GF-D8 (cell line): ENCODE results near the gene ADRM1.

Experiments used
- DNase-seq: peaks from one replicate; lab custom pipeline; 2025; lab: John Stamatoyannopoulos, UW

ADRM1 gene

DNA sequence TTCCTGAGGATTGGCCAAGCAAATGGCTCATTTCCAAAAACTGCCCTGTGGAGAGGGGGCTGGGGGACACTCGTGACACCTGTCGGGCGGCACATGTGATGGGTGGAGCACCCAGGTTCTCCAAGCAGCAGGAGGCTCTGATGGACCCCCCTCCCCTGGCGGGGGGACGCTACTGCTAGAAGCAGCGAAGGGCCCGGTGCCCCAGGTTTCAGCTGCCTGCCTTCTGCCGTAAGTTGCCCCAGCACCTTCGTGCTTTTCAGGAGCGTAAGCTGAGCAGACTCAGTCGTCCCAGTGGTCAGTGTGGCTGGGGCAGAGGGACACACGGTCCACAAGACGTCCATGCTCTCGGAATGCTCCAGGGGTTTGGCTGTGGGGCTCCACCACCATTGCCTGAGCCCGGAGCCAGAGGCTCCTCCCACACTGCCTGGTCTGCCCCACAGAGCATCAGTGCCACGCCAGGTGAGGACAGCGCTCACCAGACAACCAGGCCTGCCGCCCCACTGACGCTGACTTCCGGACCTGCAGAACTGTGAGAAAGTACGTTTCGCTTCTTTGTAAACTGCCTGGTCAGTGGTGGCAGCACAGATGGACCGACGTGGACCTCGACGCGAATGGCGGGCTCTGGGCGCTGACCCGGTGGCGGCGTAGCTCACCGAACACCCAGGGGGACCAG lies 4.1 kb upstream of the ADRM1 start:
- no peak for DNase-seq

DNA sequence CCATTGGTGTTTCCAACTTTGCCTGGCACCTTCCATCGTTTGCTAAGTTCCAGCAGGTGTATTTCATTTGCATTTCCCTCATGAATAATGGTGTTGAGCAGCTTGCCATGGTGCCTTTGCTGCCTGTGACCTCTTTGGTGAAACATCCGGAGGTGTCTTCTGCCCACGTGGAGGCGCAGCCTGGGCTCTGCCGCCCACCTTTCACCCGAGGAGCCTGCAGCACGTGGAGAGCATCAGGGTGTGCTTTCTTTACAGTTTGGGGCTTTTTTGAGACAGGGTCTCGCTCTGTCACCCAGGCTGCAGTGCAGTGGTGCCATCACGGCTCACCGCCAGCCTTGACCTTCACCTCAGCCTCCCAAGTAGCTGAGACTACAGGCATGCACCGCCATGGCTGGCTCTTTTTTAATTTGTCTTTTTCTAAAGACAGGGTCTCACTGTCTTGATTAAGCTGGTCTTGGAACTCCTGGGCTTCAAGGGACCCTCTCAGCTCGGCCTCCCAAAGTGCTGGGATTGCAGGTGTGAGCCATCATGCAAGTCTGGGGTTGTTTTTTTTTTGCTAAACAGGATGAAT lies 3.0 kb upstream of the ADRM1 start:
- no peak for DNase-seq

DNA sequence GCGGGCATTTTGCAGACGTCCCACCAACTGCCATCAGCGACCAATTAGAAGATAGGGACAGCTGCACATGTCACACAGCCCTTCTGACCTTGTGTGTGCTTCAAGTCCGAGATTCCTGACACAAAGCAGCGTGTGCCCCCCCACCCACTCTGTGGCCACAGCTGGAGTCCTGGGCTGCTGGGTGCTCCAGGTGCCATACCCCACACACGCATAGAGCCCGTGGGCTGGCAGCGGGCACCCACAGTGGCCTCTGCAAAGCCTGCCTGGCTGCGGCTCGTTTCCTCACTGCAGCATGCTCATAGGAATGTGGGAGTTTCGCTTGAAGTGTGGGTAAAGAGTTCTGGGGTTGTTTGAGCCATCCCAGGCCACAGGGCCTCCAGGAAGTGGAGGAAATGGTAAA lies 2.5 kb upstream of the ADRM1 start:
- DNase-seq = no peak

DNA sequence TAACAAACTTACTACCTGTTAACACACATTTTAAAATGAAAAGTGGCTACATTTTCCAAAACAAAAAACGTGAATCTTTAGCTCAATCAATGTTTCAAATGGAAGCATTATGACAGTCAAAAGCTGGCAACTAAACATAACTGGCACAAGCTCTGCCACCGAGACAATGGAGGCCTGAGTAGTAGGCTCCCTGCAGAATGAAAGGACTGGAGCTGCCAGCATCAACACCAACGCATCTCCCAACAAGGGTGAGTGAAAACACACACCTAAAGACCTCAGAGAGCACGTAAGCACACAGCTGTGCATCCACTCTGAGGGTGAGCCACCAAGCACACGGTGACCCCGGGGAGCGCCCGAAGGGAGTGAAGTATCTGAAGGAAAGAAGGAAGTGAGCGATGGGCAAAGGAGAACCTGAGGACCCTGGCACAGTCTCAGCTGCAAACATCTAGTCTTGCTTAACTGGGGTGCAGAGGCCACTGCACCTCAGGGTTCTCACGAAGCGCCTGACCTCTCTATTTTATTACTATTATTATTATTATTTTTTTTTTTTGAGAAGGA lies 1.6 kb upstream of the ADRM1 start:
- DNase-seq = no peak

DNA sequence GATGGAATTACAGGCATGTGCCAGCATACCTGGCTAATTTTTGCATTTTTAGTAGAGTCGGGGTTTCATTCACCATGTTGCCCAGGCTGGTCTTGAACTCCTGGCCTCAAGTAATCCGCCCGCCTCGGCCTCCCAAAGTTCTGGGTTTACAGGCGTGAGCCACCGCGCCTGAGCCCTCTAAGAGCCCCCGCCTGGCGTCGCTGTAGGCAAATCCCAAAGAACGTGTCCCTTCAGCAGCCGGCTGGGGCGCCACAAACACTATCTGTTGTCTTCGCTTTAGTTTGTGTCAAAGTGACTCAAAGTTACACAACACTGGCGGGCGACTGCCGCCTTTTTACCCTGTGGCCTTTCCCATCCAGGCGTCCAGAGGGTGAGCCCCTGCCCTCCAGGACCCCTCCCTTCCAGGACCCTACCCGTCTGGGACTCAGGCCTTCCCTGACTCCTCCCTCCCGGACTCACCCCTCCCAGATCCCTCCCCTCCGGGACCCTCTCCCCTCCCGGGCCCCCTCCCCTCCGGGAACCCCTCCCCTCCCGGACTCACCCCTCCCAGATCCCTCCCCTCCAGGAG lies 940 bp upstream of the ADRM1 start:
- DNase-seq = peak; percentile 89

DNA sequence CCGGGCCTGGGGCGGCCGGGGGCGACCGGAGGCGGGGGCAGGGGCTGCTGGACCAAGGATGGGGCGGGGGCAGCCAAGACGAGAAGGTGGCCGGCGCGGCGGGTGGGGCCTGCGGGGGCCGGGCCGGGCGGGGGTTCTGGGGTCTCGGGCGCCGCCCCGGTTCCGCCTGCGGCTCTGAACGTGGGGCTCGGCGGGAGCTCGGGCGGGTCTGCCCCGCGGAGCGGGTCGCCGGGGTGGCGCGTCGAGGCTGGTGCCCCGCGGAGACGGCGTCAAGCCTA lies 204 bp downstream of the ADRM1 start:
- DNase-seq = no peak

DNA sequence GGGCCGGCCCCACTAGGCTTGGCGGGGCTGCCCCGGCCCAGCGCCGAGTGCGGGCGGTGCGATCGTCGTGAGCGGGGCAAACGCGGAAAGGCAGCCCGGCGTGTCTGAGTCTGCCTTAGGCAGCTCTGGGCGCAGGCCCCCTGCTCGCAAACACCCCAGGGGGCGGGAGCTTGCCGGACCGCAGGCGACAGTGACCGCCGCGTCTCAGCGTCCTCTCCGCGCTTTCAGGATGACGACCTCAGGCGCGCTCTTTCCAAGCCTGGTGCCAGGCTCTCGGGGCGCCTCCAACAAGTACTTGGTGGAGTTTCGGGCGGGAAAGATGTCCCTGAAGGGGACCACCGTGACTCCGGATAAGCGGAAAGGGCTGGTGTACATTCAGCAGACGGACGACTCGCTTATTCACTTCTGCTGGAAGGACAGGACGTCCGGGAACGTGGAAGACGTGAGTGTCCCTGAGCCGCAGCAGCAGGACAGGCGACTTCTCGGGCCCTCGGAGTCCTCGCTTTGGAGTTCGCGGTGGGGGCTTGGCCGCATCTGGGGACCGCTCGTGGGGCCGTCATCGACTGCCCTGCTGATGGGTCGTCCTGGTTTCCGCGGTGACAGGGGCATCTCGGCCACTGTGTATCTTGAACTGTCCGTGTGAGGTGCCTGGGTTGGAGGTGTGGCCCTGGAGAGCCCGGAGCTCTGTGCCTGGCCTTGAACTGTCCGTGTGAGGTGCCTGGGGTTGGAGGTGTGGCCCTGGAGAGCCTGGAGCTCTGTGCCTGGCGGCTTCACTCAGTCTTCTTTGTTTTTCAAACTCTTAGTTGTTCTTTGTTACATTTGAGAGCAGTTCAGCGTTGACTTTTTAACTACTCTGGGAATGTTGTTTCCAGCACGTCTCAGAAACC lies 786 bp downstream of the ADRM1 start:
- DNase-seq = no peak

DNA sequence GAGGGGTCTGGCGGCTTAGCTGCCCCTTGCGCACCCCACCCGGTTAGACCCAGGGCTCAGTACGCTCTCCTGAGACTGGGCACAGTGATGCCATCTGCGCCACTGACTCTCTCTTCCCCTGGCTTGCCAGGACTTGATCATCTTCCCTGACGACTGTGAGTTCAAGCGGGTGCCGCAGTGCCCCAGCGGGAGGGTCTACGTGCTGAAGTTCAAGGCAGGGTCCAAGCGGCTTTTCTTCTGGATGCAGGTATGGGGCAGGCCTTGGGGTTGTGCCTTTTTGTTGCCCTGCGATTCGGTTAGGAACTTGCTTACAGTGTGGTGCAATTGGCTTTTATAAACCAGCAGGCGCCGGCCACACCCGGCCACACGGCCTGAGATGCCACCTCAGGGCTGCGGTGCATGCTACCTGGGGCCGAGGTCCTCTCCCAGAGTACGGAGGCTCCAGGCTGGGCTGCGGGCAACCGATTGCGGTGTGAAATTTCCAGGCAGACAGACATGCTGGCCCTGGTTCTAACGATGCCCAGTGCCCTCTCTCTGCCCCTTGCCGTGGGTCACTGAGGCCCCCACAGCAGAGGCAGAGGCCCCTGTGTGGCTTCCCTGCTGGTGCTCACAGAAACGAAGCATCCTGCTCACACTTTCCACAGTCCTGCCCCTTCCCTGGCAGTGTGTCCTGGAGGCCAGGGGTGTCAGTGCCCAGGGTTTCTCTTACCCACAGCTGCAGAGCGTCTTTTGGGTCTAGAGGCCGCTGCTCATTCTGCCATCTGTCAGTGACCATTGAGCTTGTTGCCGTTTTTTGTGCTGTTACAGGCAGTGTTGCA lies 1.7 kb downstream of the ADRM1 start:
- no peak for DNase-seq

DNA sequence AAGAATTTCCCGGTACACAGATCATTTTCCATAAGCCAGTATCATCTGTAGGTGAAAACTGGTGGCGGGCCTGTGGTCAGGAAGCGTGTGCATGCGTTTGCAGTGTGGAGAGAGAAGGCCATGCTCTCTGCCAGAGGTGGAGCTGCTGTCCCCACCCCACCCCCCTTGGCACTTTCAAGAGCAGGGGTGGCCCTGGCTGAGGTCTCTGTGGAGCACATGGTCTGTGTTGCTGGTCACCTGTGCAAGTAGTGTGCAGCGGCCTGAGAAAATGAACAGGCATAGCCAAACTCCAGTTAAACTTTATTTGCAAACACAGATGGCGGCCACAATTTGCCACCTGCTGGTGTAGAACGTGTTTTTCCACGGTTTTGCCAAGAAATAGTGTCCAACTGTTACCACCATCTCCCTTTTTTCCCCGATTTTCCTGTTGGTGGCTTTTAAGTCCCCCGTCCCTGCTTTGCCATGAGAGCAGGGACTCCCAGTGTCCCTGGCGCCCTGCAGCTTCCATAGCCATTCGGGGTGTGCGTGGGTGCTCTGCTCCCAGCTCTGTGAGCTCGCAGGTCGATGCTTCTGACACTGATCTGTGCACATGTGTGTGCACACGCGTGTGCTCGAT lies 2.5 kb downstream of the ADRM1 start:
- peak; percentile 47 for DNase-seq

DNA sequence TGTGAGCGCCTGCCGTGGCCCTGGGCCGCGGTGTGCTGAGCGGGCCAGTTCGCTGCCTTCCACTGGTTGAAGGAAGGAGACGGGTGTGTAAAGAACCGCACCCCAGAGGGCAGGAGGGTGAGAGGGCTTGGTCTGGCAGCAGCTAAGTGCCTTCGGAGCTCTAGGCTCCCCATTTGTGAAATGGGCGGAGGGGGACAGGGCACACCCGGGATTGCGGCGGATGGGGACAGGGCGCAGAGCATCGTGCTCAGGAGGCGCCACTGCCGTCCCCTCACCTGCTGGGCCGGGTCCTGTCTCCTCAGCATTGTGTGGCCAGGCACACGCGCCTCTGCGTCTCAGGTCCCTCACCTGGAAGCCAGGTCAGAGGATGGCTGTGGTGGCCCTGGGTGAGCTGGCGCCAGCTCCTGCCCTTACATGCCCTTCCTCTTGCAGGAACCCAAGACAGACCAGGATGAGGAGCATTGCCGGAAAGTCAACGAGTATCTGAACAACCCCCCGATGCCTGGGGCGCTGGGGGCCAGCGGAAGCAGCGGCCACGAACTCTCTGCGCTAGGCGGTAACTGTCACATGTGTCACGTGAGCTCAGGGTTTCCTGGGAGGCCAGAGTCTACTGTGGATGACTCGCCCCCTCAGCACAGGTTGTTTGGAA lies 3.1 kb downstream of the ADRM1 start:
- no peak for DNase-seq

DNA sequence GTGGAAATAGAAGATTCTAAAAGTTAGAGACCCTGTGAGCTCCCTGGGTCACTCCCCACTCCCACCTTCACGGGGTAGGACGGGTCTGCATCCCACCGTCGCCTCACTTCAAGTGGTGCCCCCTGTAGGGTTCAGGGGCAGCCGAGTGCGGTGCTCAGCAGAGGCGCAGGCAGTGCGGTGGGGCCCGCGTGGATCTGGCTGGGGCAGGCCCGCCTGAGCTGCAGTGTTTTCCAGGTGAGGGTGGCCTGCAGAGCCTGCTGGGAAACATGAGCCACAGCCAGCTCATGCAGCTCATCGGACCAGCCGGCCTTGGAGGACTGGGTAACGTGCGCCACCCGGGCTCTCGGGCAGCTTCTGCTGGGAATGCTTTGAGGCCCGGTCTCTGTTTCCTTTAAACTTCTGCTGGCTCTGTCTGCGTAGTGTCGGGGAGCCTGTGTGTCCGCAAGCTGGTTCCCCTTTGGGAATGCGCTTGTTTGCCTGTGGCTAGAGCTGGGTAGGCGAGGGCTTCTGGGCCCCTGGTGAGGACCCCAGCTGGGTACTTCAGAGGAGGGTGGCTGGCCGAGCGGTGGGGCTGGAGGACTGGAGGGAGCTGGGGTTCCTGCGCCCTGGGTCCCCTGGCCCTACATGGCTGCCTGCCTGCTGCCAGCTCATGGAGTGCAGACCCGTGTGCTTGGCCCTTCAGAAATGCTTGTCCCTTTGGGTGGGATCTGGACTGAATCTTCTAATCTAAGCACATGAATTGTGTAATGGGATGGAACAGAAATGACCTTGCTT lies 3.8 kb downstream of the ADRM1 start:
- no peak for DNase-seq

DNA sequence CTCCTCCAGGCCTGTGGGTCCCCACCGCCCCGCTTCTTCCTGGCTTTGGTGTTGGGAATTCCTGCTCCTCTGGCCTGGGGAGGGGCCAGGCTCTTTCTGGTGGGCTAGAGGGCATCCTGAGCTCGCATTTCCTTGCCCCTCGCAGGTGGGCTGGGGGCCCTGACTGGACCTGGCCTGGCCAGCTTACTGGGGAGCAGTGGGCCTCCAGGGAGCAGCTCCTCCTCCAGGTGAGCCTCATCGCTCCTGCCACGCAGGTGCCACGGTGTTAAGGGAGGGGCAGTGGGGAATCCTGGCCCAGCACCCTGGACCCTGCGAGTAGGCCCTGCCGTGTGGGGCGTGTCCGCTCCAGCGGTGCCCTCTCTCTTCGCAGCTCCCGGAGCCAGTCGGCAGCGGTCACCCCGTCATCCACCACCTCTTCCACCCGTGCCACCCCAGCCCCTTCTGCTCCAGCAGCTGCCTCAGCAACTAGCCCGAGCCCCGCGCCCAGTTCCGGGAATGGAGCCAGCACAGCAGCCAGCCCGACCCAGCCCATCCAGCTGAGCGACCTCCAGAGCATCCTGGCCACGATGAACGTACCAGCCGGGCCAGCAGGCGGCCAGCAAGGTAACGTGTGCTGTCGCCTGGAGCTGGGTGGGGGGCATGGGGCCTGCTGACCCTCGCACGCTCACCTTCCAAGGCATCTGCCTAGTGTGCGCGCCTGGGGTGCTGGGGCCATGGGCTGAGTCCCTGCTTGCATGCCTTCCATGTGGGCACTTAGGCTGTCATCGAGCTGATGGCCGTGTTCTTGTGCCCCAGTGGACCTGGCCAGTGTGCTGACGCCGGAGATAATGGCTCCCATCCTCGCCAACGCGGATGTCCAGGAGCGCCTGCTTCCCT lies 4.7 kb downstream of the ADRM1 start:
- DNase-seq = no peak

DNA sequence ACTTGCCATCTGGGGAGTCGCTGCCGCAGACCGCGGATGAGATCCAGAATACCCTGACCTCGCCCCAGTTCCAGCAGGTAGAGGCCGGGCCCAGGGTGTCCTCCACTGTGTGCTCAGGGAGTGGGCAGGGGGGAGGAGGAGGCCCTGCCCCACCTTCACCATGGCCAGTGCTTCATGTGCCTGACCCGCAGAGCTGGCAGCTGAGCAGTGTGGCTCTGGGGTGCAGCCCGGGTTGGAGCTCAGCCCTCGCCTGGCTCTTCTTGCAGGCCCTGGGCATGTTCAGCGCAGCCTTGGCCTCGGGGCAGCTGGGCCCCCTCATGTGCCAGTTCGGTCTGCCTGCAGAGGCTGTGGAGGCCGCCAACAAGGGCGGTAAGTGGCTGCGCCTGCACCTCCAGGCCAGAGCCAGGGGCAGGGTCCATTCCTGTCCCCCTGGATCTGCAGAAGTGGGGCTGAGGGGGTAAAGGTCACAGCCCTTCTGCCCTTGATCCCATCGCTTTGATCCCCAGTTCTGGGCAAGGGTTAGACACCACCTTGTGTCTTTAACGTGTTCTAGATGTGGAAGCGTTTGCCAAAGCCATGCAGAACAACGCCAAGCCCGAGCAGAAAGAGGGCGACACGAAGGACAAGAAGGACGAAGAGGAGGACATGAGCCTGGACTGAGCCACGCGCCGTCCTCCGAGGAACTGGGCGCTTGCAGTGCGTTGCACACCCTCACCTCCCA lies 5.5 kb downstream of the ADRM1 start:
- no peak for DNase-seq

DNA sequence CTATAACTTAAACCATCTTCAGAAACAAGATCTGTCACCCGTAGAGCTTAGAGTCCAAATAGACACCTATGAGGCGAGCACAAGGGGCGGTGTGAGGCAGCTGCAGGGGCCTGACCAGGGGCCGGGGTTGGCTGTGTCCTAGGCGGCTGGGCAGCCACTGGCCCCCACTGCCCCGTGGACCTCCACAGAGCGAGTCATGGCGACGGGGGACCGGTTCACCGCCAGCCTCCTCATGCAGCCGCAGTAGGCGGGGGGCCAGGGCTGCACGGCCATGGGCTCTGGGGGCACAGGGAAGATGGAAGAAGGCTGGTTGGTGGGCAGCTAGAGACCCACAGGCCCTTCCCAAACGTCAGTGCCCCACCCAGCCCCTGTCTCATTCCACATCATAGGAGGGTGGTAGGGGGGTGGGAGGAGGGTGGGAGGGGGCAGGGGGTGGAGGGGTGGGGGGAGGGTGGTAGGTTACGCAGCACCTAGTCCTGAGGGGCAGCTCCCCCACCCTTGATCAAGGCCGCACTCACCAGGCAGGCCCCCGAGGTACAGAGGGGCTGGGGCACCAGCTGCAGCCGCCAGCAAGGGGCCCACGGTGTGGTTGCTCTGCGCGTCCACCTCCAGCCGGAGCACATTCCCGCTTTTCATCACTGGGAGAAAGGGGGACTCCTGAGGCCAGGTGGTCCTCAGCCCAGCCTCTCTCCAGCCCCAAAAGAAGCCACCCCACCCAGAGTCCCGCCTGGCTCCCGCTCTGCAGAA lies 6.6 kb downstream of the ADRM1 start:
- DNase-seq = no peak

DNA sequence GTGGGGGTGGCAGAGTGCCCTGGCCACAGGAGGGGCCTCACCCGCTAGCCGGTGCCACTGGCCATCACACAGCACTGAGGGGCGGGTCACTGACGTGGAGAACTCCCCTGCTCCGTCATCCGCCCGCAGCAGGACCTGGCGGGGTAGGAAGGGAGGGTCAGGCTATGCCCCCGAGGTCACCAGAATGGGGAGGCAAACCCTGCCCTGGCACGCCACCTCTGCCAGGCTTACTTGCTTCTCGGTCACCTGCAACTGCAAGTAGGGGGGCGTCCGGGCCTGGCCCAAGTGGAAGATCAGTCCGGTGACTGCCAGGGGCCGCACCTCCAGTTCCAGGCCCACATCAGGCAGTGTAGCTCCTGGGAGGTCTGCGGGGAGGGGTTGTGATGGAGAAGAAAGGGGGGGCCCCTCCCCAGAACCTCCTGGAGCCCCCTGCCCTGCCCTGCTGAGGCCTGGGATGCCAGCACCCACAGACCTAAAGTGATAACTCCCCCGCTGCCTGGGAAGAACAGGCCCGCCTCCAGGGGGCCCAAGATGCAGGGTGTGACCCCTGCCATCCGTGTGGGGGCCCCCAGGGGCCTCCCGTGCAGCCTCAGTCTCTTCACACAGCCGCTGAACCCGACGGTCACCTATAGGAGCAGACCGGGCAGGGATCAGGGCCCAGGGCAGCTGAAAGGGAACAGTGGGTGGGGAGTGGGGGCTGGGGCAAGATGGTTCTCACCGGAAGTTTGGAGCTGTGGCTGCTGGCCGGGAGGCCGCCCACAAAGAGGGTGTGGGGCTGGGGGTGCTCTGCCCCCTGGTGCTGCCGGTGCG lies 7.4 kb downstream of the ADRM1 start:
- no peak for DNase-seq

DNA sequence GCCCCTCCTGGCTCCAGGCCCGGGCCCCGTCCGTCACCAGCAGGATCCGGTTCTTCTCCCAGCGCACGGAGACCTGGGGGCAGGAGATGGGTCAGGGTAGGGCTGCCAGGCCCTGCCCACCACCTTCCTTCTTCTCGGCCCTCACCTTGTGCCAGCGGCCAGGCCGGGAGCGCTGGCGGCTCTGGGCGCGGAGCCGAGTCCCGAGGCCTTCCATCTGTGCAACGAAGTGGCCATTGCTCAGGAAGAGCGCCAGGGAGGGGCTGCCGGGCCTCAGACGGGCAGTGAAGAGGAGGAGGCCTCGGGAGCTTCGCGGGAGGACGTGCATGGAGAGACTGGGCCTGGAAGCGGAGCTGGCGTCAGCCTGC lies 7.9 kb downstream of the ADRM1 start:
- DNase-seq = no peak

DNA sequence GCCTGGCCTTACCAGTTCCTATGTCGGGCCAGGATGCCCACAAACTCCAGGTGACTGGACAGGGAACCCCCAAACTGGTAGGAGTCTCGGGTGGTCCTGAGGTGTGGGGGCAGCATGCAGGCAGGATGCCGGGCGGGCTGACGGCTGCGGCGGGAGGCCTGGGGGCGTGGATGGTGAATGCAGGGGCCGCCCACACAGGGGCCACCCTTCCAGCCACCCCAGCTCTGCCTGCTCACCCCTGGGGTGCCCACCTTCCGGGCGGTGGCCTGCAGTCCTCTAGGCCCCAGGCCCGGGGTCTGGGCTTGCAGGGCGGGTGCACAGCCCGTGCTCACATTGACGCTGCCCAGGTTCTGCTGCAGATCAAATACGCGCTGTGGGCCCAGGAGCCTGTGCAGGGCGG lies 8.4 kb downstream of the ADRM1 start:
- DNase-seq = no peak
